ENCODE measurements around the gene NEK4.

DNA sequence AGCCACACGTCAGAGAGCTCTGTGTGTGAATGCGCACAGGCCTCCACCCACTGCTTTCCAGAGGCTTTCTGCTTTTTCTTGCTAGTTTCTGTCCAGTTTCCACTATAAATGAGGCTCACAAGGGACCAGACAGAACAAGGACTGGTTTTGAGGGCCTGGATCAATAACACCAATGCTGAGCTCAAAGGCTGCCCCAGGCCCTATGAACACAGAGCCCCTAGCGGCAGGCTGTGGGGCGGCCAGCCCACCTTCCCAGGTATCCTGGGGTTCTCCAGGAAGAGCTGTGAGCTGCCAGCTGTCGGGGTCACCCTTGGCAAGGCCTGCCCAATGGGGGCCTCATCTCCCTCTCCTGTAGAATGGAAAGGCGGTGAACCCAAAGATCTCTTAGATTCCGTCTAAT lies 21.7 kb upstream of the NEK4 start:
- TF ChIP-seq, protein P1, sequence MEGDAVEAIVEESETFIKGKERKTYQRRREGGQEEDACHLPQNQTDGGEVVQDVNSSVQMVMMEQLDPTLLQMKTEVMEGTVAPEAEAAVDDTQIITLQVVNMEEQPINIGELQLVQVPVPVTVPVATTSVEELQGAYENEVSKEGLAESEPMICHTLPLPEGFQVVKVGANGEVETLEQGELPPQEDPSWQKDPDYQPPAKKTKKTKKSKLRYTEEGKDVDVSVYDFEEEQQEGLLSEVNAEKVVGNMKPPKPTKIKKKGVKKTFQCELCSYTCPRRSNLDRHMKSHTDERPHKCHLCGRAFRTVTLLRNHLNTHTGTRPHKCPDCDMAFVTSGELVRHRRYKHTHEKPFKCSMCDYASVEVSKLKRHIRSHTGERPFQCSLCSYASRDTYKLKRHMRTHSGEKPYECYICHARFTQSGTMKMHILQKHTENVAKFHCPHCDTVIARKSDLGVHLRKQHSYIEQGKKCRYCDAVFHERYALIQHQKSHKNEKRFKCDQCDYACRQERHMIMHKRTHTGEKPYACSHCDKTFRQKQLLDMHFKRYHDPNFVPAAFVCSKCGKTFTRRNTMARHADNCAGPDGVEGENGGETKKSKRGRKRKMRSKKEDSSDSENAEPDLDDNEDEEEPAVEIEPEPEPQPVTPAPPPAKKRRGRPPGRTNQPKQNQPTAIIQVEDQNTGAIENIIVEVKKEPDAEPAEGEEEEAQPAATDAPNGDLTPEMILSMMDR (IDR thresholded peaks at IDR 0.05): no peak
- no peak for TF ChIP-seq POLR2A (IDR thresholded peaks at IDR 0.05)

Measured in adrenal gland (tissue), 5 donors.